GM10248 (cell line): ENCODE data around the gene ELP4.

Source experiments
- CTCF ChIA-PET: fragments of 300-600 bp; sonication (Branson Sonifier 250); formaldehyde crosslinking; extraction: SDS; loops from one replicate; lab custom pipeline; 2021; ENCODE audit warnings: antibody characterized with exemption; lab: Yijun Ruan, JAX
- POLR2A ChIA-PET: fragments of 350-650 bp; sonication (Branson Sonifier 250); formaldehyde crosslinking; extraction: SDS; loops from one replicate; lab custom pipeline; 2020; ENCODE audit warnings: antibody characterized with exemption; lab: Yijun Ruan, JAX
- DNase-seq: peaks from one replicate; pipeline ENCODE4 v3.0.0; 2012; ENCODE audit errors: extremely low spot score
- TF ChIP-seq, protein P1 (sequence below): IDR thresholded peaks from 2 replicates; pipeline ENCODE4 v1.5.1; 2012; ENCODE audit warnings: mild to moderate bottlenecking, low read depth; ENCODE audit errors: extremely low read depth, missing control alignments, control extremely low read depth

The ELP4 gene

DNA sequence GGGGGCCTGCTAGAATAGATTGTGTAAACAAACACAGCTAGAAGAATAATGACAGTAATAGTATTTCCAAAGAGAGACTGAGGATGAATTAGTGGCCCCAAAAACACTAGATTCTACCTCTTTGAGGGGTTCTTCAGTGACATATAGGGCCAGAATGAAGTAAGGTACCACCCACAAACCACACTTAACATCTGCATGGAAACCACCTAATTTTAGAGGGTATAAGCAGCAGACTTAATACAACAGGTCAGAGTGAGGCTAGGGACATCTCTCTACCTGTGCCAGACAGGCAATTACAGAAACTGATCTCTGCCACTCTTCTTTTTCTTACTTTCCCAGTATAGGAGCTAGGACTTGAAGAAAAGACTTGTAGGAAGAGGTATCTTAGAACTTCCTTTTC lies 20.1 kb downstream of the ELP4 start:
- ChIA-PET CTCF (interaction anchor here (0.8 kb wide), 1 partner anchor 37 kb away, joined by 3 read pairs; no protein-coding TSS in a partner anchor), POLR2A (no interaction called here)
- TF ChIP-seq, protein P1, sequence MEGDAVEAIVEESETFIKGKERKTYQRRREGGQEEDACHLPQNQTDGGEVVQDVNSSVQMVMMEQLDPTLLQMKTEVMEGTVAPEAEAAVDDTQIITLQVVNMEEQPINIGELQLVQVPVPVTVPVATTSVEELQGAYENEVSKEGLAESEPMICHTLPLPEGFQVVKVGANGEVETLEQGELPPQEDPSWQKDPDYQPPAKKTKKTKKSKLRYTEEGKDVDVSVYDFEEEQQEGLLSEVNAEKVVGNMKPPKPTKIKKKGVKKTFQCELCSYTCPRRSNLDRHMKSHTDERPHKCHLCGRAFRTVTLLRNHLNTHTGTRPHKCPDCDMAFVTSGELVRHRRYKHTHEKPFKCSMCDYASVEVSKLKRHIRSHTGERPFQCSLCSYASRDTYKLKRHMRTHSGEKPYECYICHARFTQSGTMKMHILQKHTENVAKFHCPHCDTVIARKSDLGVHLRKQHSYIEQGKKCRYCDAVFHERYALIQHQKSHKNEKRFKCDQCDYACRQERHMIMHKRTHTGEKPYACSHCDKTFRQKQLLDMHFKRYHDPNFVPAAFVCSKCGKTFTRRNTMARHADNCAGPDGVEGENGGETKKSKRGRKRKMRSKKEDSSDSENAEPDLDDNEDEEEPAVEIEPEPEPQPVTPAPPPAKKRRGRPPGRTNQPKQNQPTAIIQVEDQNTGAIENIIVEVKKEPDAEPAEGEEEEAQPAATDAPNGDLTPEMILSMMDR, result no peak
- no peak for DNase-seq

DNA sequence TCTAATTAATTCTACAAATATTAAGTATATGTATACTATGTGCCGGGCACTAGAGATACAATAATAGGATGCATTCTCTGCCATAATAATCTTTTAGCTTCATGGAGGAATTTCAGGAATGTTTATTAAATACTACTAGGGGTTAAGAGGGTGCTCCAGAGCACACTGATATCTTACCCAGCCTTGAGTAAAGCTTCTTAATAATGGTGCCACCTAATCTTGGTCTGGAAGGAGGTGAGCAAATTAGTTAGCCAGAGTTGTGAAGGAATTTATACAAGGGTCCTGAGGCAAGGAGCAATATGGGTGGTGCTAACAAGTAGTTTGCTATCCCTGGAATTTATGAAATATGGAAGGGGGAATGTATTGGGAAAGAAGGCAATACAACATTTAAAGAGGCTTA lies 21.7 kb downstream of the ELP4 start:
- ChIA-PET POLR2A (no interaction called here), CTCF (interaction anchor here (1.1 kb wide), 2 partner anchors 10 to 16 kb away, joined by 3 to 5 read pairs; no protein-coding TSS in a partner anchor)
- TF ChIP-seq, protein P1, result no peak
- DNase-seq, result no peak

DNA sequence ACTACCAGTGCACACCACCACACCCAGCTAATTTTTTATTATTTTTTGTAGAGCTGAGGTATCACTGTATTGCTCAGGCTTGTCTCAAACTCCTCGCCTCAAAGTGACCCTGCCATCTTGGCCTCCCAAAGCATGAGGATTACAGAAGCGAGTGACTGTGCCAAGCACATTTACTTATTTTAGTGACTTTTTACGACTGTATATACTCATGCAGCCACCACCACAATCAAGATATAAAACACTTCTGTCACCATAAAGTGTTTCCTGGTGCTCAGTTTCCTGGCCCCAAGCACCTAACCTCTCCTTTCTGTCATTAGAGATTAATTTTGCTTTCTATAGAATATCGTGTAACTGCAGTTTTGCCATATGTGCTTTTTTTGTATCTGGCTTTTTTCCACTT lies 25.9 kb downstream of the ELP4 start:
- TF ChIP-seq, protein P1, result no peak
- DNase-seq, result no peak
- ChIA-PET POLR2A (no interaction called here), CTCF (no interaction called here)

DNA sequence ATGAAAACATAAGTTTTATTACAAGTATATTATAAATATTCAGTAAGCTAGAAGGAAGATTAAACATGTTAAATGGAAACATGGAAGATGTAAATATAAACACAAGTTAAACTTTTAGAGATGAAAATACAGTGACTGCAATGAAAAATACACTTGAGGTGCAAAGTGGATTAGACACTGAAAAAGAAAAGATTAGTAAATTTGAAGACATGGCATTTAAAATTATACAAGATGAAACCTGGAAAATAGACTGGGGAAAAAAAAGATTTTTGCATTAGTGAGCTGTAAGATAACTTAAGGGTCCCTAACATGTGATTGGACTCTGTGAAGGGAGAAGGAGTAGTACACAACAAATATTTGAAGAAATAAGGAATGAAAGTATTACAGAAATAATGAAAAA lies 33.3 kb downstream of the ELP4 start:
- ChIA-PET CTCF (interaction anchor here (2.0 kb wide), 1 partner anchor 11 kb away, joined by 5 read pairs; no protein-coding TSS in a partner anchor), POLR2A (no interaction called here)
- TF ChIP-seq, protein P1, result no peak
- DNase-seq, result no peak

DNA sequence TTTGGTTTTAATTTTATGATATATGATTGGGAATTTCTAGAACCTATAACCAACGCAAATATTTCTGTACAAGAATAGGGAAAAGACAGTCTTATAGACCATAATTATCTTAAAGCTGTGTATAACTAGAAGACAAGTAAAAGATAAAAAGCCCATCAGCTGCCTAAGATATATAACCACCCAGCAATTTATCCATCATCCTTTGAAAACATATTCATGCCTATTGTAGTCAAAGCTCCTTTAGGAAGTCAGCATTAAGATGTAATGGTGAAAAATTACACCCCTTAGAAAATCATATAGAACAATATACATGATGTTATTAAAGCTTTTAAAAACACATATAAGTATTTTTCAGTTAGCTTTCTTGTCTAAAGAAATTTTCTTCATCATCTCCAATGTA lies 46.4 kb downstream of the ELP4 start:
- ChIA-PET POLR2A (no interaction called here), CTCF (interaction anchor here (1.1 to 1.3 kb wide), 3 partner anchors 25 to 403 kb away, joined by 3 to 4 read pairs (median 3); no protein-coding TSS in a partner anchor)
- TF ChIP-seq, protein P1, result no peak
- no peak for DNase-seq

DNA sequence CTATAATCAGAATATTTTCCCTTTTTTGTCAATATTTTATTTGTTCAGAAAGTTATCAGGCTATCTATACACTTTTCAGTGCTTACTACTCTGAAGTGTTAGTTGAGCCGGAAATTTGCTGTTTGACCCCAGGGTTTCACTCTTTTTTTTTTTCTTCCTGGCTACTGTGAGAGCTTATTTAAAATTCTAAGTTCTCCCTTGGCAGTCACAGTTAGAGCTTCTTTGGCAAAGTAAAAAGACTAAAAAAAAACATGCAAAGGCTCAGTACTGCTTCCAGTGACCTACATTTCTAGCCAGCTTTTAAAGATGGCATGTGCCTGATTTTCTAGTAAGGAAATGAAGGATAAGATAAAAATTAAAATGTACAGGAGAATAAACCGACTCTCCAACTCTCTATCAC lies 48.4 kb downstream of the ELP4 start:
- CTCF ChIA-PET, result no interaction called here
- DNase-seq, result no peak
- POLR2A ChIA-PET, result no interaction called here
- TF ChIP-seq, protein P1, result no peak
